Activated gamma-delta T cell treated with Interleukin-2 at 50 U/mL for 16 hours (primary cell): ENCODE data around the gene RIF1.

Source experiments
- DNase-seq: peaks from one replicate; pipeline ENCODE4 v3.0.0-alpha.2; 2020

Gene RIF1

DNA sequence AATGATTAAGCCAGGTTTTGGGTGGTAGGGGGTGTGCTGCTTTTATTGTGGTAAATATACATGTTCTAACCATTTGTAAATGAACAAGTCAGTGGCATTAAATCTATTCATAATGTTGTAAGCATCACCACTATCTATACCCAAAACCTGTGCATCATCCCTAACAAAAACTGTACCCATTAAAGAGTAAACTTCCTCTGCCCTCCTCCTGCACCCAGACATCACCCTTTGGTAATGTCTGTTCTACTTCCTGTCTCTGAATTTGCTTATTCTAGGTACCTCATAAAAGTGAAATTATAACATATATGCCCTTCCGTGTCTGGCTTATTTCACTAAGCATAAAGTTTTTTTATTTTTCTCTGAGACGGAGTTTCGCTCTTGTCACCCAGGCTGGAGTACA, 14.1 kb downstream of the RIF1 start:
- DNase-seq, result peak; percentile 7

DNA sequence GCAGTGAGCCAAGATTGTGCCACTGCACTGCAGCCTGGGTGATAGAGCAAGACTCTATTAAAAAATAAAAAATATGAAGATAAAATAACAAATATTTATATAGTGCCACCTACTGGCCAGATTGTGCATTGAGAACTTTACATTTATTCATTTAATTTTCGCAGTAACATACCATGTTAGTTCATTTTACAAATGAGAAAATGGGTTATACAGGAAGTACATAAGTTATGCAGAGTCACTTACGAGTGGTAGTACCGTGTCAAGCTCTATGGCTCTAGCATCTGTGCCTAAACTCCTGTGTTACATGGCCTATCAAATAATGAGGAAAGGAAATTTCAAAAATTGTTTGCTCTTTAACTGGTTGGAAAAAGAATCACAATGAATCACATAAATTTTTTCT, 27.9 kb downstream of the RIF1 start:
- DNase-seq, result no peak

DNA sequence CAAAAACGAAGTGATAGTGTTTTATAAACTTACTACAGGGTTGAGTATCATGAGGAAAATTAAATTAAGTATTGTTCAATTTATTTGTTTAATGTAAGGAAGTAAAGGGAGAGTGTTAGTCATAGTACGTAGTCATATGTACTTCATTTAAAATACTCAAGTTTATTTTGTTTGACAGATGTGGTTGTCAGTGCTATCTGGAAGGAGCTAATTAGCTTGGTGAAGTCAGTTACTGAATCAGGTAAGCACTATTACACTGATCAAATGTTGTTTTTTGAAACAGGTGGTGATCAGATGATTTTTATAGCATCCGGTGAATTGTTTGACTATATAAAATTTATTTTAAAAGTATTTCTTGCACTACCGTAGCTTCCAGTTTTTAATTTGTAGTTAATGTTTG, 28.8 kb downstream of the RIF1 start:
- DNase-seq, result no peak

DNA sequence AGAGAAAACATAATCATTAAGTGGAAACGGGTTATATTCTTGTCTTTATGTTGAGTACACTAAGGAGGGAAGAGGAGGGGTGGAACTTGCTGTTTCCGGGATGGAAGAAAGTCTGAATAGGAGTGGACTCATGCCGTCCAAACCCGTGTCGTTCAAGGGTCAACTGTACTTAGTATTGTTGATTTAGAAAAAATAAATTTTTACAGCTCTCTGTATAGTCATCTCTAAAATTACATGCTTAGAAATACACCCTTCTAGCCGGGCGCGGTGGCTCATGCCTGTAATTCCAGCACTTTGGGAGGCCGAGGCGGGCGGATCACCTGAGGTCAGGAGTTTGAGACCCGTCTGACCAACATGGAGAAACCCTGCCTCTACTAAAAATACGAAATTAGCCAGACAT, 29.4 kb downstream of the RIF1 start:
- no peak for DNase-seq

DNA sequence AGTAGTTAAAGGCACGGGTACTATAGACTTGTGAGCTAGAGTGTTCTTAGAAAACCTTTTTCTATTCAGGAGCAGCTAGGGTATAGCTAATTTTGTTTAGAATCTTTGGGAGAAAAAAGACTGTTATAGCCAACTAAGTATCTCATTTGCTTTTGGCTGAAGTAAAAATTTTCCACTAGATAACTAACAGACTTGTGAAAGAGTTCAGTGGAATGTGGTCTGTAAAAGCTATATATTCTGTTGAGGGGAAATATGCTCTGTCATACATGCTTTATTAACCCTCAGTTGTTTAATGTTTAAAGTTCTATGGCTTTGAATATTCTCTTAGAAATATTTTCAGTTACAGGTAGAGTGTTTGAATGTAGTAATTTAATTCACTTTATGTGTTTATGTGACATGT, 49.7 kb downstream of the RIF1 start:
- DNase-seq, result no peak

DNA sequence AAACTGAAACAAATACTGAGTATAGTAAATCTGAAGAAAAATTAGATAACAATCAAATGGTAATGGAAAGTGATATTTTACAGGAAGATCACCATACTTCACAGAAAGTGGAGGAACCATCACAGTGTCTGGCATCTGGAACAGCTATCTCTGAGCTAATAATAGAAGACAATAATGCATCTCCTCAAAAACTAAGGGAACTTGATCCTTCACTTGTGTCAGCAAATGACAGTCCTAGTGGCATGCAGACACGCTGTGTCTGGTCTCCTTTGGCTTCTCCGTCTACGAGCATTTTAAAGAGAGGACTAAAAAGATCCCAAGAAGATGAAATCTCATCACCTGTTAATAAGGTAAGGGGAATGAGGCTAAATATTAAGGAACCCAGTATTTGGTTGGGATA, 56.1 kb downstream of the RIF1 start:
- DNase-seq, result no peak

DNA sequence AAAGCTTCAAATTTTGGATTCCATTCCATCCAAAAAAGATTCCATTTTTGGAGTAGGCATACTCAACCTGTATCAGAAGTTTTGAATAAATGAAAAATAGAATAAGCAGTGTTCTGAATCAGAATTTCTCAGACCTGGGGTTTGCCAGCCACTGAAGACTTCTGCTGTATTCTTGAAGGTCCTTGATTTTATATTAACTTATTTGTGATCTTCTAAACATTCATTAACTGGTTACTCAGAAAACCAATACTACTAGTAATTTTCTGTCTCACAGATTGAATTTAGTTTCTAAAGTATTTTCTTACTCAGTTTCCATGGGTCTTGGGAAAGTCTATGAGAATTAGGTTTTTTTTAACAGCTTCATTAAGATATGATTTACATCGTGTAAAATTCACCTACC, 60.9 kb downstream of the RIF1 start:
- DNase-seq, result no peak

DNA sequence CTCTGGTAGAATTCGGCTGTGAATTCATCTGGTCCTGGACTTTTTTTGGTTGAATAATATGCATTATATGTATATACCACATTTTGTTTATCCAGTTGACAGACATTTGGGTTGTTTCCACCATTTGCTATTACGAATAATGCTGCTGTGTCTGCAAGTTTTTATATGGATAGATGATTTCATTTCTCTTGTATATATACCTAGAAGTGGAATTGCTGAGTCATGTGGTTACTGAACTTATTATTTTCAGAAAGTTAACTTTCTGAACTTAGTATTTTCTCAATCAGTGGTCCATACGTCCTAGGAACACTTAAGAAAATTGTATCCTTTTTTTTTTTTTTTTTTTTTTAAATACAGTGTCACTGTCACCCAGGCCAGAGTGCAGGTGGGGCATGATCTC, 63.3 kb downstream of the RIF1 start:
- no peak for DNase-seq

DNA sequence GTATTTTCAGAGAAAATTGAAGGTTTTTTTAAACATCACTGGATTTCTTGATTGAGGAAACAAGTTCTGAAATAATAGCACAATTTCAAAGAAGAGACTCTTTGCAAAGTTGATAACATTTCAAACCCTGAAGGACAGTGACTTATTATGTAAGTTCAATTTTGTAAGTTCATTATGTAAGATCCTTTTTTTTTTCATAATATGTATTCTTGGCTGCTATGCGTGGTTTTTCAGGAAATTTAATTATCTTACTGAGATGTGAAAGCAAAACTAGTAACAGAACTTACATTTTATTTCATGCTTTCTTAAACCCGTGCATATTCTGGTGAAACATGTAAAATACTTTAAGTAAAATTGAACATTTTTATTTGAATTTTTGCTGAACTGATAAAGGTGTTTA, 65.4 kb downstream of the RIF1 start:
- DNase-seq, result no peak

DNA sequence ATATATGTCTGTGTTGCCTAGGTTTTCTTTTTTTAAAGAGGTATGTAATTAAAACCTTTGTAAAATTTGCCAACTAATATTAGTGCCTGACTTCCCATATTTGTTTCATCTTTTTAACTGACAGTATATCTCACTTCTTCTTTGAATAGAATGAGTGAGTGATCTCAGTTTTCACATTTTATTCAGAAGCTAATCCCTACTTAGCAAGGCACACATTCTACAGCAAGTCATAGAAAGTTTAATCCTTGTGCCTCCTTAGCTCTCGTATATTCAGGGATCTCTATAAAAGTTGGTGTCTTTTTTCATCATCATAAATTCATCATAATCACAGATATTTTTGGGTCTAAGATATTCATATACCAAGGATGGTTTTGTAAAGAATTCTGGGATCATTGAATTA, 66.6 kb downstream of the RIF1 start:
- no peak for DNase-seq

DNA sequence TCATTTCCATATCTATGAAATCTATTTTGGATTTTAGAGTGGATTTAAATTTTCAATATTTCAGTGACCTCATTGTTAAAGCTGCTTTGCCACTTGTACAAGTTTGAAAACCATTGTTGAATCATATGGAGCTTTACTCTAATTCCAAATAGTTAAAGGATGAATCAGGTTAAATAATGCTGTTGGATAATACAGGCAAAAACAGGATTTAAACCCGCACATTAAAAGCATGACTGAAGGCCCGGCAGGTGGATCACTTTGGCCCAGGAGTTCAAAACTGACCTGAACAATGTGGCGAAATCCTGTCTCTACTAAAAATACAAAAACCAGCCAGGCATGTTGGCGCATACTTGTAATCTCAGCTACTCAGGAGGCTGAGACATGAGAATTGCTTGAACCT, 68.3 kb downstream of the RIF1 start:
- no peak for DNase-seq

DNA sequence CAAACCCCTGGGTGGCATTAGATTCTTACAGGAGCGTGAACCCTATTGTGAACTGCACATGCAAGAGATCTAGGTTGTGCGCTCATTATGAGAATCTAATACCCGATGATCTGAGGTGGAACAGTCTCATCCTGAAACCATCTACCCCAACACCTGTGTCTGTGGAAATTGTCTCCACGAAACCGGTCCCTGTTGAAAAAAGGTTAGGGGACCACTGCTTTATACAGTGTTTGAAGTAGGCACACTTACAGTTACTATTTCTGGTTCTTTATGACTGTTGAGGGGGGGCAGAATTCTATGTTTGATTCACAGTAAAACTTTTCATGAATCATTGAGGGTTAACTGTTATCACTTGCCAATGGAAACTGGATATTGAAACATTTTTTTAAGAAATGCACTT, 72.0 kb downstream of the RIF1 start:
- no peak for DNase-seq

DNA sequence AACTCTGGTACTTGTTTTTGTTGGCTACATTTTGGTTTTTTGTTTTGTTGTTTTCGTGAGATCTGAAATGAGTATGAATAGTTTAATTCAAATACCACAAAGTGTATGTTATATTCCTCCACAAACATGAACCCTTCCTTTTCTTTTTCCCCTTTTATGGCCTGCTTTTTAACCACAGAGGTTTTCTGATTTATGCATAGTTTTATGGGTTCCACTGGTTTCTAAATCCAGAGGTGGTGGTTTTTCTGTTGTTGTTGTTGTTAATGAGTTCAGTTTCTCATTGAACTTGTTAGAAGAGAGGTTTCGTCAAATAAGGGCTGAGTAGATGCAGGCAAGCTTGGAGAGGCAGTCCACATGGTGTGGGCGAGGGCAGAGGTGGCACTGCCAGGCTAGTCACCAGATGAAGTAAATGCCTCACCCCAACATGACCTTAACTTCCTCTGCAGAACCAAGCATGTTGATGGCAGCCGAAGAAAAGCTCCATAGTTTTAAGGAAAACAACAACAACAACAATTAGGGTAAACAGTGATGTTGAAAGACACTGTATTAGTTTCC, 72.5 kb downstream of the RIF1 start:
- DNase-seq, result no peak

DNA sequence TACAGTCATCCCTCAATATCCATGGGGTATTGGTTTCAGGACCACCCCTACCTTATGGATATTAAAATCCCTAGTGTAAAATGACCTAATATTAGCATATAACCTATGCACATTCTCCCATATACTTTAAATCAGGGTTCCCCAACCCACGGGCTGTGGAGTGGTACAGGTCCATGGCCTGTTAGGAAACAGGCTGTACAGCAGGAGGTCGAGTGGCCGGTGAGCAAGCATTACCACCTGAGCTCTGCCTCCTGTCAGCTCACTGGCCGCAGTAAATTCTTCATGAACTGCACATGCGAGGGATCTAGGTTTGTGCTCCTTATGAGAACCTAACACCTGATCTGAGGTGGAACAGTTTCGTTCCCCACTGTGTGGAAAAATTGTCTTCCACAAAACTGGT, 73.8 kb downstream of the RIF1 start:
- no peak for DNase-seq

DNA sequence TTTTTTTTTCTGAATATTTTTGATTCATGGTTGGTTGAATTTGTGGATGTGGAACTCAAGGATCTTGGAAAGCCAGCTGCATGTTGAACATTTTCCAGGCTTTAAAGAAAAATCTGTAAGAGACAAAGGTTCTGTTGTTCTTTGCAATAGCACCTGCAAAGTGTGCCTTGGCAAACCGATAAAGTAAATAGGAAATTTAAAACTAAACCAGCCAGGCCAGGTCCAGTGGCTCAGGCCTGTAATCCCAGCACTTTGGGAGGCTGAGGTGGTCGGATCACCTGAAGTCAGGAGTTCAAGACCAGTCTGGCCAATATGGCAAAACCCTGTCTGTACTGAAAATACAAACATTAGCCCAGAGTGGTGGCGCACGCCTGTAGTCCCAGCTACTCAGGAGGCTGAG, 74.4 kb downstream of the RIF1 start:
- no peak for DNase-seq

DNA sequence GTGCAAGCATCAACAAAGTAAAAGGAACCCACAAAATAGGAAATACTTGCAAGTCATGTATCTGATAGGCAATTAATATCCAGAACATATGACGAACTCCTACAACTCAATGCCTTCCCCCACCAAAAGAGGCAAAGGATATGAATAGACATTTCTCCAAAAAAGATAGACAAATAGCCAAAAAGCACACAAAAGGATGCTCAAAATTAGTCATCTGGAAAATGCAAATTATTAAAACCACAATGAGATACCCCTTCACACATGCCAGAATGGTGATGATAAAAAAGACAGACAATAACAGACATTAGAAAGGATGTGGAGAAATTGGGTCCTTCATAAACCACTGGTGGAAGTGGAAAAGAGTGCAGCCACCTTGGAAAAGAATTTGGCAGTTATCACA, 76.4 kb downstream of the RIF1 start:
- no peak for DNase-seq

DNA sequence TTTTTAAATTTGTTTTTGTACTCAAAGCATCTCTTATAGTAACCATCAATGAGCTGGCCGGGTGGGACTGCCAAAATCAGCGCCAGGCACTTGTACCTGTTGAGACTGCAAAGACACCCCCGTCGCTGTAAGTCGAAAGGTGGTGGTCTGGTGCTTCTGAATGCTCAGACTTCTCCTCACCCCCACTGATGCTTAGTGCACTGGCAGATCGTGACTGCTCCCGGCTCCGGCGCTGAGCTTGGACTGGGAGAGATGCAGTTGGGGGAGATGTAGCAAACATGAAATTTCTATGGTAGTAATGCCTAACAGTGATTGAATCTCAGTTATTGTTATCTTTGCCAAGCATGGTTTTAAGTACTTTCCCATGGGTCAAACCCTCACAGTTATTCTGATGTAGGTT, 80.6 kb downstream of the RIF1 start:
- DNase-seq, result no peak

DNA sequence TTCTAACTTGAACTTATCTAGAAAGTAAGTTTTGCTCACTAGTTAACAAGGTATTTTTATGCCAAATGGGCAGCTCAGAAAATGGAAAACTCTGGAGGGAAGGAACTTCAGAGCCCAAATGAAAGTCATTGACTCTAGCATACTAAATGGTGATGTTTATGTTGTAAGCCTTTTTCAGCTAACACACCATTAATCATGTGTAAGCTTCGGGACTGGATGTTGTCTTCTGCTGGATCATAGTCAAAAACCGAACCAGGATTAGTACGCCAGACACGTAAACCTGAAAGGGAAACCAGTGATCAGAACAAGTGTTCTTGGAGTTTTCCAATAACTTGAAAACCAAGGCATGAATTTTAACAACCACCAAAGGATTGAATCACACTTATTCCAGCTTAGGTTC, 81.8 kb downstream of the RIF1 start:
- no peak for DNase-seq

DNA sequence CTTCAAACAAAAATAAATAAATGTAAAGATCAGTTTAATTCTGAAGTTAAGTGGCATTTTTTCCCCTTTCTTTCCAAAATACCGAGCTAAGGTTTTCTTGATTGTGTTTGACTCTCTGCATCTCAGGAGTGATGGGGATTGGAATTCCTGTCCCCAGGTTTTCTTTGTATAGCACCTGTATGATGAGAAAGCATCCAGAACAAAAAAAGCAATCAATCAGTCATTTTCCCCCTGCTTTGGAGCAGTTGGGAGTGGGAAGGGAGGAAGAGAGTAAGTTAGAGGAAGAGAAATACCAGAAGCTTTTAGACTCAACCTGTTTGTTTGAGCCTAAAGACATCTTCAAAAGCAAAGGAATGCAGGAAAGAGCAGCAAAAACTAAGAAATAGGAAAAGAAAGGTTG, 88.5 kb downstream of the RIF1 start:
- no peak for DNase-seq

DNA sequence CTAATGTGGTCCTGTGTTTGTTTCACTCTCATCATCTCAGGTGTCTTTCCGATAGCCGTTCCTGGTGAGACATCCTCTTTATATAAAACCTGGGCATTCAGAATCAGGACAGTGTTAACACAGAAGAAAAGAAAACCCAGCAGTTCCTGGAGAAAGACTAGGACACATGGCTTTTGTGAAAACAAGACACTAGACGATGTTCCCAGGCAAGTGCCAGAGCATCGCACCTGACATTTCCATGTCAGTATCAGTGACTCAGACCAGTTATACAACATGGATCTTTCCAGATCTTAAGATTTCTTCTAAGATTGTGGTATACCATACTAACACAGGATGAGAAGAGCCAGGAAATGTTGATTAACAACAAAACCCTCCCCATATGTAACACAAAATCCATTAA, 96.5 kb downstream of the RIF1 start:
- no peak for DNase-seq

DNA sequence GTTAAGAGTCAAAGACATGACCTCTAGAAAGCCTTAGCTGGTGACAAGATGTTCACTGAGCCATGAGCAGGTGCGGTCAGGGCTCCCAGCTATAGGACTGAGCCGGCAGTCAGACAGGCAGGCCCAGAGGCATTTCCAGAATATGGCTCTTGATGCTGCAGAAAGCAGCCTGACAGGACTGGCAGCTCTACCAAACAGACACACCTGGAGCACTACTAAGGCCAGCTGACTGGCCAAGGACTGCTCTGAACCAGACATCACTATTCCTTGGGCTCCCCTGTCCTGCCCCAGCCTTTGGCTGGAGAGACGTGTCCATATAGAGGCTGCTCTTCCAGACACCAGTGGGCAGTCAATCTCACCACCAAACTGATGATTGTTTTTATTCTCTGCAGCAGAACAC, 98.8 kb downstream of the RIF1 start:
- DNase-seq, result no peak

DNA sequence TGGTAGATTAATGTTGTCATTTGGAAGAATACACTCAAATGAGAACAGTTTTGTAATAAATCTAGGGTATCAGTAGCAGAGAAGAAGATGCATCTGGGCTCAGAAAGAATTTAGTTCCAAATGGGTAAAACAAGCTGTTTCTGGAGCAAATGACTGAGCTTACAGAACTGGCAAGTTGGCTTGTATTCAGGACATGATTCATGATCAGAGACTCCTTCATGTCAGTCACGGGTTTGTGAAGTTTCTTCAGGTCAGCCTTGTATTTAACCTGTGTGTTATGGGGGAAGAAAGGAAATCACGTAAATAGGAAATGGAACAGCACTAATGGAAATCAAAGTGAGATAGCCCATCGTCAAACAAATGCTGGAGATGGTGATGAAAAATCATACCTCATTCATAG, 109.1 kb downstream of the RIF1 start:
- no peak for DNase-seq

DNA sequence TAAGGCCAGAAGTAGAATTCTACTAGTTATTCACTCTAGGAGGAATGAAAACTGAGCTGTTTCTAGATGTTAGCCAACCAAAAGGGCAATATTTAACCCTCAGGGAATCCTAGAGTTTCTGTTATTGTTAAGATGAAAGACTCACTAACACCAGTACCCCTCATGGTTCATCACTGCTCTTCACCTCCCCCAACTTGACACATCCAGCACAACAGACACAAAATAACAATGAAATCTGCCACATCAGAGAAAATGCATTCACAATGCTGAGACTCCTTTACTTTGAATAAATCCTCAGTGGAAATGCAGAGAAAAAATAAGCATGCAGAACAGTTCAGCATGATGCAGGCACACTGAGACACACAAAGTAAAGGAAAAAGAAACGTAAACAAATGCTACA, 111.3 kb downstream of the RIF1 start:
- DNase-seq, result no peak

DNA sequence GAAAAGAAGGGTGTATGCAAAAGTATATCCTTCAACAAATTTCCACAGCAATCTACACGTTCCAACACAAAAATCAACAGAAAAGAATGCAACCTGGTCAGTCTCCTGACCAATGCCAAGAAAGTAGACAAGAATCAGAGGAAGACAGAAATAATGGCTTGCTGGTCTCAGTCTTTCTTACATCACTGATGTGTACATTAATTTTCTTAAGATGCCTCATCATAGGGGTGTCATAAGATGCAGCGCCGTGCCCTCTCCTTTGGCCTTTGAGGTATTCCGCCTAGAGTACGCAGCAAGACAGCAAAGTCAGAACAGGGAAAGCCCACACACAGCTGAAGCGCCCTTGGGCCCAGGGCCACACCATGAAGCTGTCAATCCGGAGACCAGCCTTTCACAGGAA, 112.9 kb downstream of the RIF1 start:
- no peak for DNase-seq

DNA sequence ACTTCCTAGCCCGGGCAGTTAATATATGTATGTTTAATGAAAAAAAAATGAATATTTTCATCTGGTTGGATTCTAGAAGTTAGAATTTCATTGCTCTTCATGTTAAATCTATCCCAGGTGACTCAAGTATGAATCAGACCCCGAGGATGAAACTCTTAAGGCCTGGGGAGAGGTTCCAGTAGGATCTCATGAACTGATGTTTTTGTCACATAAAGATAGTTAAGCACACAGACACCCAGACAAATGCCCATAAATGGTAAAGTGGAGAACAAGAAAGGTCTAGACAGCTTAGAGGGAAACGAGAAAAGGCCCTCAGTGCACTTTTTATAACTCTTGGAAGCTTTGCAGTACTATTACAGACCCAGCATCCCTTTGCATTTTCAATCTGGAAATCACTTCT, 114.1 kb downstream of the RIF1 start:
- no peak for DNase-seq

DNA sequence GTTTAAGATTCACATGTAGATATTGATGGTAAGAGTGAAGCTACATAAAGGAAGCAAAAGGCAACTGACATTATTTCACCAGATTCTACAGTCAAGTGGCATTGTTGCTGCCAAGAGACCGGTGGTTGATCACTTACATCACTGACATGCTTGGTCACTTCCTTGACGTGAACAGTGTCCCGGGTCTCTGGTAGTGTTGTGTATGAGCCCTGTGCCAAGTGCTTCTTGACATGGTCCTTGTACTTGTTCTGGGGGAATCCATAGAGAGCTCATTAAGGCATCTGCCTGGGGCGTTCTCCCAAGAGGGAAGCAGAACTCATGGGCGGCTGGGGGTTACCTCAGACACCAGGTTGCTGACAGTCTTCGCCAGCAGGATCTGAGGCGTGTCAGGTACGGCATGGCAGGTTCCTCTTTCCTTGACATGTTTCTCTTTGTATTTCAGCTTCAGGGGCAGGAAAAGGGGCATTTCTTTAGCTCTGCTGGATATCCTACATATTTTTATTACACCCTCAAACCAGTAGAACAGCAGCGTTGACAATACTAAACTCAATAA, 116.2 kb downstream of the RIF1 start:
- DNase-seq, result no peak
